GM03348 (cell line): ENCODE measurements around the gene HDAC10.
A peak's percentile ranks its signal among the peaks of the same experiment; 100 is the strongest.
"Not testable (repeated sequence)": the region's sequence is repeated elsewhere in the genome, so short reads cannot be mapped to it uniquely, and the experiment has no call there.

Experiments used
- DNase-seq: peaks from one replicate; pipeline ENCODE4 v3.0.0; 2012; ENCODE audit warnings: low spot score

HDAC10 gene

DNA sequence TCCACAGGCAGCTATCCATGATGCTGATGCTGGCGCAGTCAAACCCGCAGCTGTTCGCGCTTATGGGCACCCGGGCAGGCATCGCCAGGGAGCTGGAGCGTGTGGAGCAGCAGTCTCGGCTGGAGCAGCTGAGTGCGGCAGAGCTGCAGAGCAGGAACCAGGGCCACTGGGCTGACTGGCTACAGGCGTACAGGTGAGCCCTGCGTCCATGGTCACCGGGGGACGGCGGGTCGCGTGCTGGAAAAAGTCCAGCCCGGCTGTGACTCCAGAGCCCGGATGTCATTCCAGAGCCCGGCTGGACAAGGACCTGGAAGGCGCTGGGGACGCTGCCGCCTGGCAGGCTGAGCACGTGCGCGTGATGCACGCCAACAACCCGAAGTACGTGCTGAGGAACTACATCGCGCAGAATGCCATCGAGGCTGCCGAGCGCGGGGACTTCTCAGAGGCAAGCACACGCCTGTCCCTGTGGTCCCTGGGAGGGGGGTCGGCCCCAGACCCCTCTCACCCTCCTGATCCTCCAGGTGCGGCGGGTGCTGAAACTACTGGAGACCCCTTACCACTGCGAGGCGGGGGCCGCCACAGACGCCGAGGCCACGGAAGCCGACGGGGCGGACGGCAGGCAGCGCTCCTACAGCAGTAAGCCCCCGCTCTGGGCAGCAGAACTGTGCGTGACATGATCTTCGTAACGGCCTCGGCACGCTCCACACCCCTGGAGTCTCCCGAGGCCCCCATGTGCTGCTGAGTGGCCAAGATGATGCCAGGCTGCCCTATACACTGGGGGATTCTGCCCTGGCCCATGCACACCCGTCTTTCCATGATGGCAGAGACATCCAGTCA is 34.2 kb downstream of the HDAC10 start:
- no peak for DNase-seq

DNA sequence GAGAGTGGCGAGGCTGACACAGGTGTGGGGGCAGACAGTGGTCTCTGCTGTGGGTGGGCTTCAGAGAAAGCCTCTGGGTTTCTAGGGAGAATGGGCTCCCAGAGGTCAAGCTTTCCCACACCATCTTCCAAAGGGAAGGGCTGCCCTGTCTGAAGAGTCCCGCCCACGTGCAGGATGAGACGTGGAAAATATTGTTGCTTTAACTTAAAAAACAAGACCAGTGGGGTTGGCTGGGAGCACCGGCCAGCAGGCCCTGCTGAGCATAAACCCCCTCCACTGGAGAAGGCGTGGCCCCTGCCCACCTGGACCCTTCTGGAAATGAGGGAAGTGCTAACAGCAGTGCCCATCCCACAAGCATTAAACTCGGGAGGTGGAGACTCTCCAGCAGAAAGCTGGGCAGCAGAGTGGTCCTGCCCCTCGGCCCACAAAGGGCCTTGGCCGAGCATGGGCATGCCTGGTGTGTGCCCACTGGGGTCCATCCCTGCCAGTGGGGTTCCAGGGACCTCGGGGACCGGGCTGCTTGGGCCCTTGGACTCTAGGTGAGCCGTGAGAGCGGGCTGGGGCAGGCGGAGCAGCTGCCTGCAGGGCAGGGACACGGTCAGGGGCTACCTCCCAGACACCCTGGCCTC is 34.9 kb downstream of the HDAC10 start:
- DNase-seq, result no peak

GRCh38 chr22:50215297-50216054 is 35.6 kb downstream of the HDAC10 start:
- no peak for DNase-seq

DNA sequence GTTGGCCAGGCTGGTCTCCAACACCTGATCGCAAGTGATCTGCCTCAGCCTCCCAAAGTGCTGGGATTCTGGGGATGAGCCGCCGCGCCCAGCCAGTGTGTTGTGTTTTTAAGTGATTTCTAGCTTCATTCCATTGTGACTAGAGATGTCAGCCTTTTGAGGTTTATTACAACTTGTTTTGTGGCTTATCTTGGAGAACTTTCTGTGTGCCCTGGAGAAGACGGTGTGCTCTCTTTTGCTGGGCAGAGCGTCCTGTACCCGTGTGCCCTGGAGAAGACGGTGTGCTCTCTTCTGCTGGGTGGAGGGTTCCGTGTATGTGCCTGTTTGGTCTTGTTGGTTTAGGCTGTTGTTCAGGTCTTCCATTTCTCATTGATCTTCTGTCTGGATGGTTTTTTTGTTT is 37.8 kb downstream of the HDAC10 start:
- DNase-seq, result no peak

DNA sequence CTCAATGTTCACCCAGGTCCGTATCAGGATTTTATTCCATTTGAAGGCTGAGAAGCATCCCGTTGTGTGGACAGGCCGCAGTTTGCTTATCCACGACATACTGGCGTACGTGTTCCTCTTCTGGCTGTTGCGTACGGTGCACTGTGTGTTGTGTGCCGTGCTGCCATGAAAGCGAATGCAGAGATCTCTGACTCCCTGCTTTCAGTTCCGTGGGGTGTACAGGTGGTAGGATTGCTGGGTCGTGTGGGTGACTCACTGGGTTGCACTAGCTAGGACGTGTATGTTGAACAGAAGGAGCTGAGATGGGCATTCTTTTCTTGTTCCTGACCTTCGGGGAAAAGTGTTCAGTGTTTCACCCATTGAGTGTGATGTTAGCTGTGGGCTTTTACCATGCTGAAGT is 39.9 kb downstream of the HDAC10 start:
- DNase-seq, result no peak

- DNase-seq, result no peak
Observed at GRCh38 chr22:50210378-50211139, 40.5 kb downstream of the HDAC10 start.

DNA sequence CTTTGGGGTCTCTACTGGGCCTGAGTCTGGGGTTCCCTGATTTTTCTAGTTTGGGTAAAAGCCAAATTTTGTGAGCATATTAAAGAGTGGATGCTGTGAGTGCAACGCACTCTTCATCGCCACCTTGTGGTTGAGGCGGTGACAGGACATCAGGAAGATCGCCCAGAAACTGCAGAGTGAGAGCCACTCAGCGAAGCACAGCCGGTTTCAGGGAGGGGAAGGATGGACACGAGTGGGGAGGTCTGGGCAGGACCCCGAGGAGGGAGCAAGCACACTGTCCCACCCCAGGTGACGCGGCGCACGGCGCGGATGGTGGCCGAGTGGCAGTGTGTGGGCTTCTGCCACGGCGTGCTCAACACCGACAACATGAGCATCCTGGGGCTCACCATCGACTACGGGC is 41.2 kb downstream of the HDAC10 start:
- DNase-seq, result peak; percentile 89

GRCh38 chr22:50208939-50209892 is 41.8 kb downstream of the HDAC10 start:
- DNase-seq, result no peak

DNA sequence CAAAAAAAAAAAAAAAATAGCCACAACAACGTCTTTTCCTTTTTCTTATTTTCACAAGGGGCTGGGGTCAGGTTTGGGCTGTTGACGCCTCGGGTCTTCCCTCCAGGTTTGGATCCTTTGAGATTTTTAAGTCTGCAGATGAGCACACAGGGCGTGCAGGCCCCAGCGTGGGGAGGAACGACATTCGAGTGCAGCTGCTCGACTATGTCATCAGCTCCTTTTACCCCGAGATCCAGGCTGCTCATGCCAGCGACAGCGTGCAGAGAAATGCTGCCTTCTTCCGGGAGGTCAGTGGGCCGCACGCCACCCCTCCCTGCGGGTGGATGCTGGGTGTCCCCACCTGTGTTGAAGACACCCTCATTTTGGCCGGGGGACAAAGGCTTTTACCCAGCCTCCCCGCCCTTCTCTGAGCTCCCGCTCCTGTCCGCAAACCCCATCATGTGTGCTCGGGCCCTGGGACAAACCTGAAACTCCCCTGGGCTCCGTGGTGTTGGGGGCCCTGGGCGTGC is 42.6 kb downstream of the HDAC10 start:
- no peak for DNase-seq

- no peak for DNase-seq
Observed at GRCh38 chr22:50207383-50208140, 43.5 kb downstream of the HDAC10 start.

- peak; percentile 67 for DNase-seq
Observed at GRCh38 chr22:50206599-50206998, 44.5 kb downstream of the HDAC10 start.

- no peak for DNase-seq
Observed at GRCh38 chr22:50205781-50206569, 45.1 kb downstream of the HDAC10 start.

GRCh38 chr22:50204998-50205397 is 46.1 kb downstream of the HDAC10 start:
- not testable (repeated sequence) for DNase-seq

- no peak for DNase-seq
Observed at GRCh38 chr22:50204571-50204970, 46.5 kb downstream of the HDAC10 start.

DNA sequence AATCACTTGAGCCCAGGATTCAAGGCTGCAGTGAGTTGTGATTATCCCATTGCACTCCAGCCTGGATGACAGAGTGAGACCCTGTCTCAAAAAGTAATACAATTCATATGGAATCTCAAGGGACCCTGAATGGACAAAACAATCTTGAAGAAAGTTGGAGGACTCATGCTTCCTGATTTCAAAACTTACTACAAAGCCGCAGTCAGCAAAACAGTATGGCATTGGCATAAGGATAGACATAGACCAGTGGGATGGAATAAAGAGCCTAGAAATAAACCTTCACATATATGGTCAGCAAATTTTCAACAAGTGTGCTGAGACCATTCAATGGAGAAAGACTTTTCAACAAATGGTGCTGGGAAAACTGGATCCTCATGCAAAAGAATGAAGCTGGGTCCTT is 47.8 kb downstream of the HDAC10 start:
- no peak for DNase-seq

DNA sequence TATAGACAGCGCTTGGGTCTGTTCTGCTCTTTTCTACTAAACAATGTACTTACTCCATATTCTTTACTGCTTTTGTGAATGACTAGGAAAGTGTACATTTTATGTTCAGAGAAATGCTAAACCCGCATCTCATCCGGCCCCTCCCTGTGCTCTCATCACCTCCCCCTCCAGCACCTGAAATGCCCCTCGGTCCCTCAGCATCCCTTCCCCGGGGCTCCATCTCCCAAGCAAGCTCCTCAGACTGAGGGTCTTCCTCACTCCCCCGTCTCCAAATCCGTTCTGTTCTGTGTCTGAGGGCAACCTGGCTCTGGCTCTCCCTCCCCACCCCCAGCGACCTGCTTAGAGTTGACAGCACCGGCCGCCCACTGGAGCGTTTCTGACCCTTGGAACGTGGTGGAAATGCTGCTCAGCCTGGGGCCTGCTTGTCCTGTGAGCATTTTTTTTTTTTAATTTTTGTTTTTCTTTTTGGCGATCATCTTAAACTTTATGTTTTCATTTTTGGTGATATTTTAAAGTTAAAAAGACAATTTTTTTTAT is 48.9 kb downstream of the HDAC10 start:
- no peak for DNase-seq

GRCh38 chr22:50201191-50202129 is 49.6 kb downstream of the HDAC10 start:
- DNase-seq, result peak; percentile 67
